ENCODE data around the gene ADORA2A. TPM values are rescaled to one million over a fixed set of nuclear protein-coding genes. Genes with fewer than 3 reads are reported as not detected.
A peak's percentile ranks its signal among the peaks of the same experiment; 100 is the strongest.

The ADORA2A gene
- total and polyA plus RNA-seq, 10 of the 15 experiments (the other 5 are each of a cell fraction or from before 2014, with no cell fraction given): 0.69 to 31.2 (median 18.3) TPM

- Histone ChIP-seq H3K4me2 (ENCODE audit: control insufficient read depth, insufficient read depth) (peak overlapping the region; percentile 95), H3K36me3 (ENCODE audit: control insufficient read depth in 2 of 2, insufficient read depth in 2 of 2, low read length in 1 of 2) (peaks cover 2 to 14% of the 10 kb centered on the region in 2 experiments; a peak in 2 of 4 replicates), H3K27me3 (replicated peaks in 1 of 2; ENCODE audit: control insufficient read depth in 2 of 2, insufficient read depth in 2 of 2, low read length in 1 of 2) (no peaks in the 10 kb centered on the region), H2AFZ (ENCODE audit: control insufficient read depth, low read depth, low read length) (peak overlapping the region; percentile 42), H3K79me2 (ENCODE audit: control insufficient read depth, insufficient read depth, low read length) (peaks cover 1% of the 10 kb centered on the region), H3K4me3 (peak overlapping the region; percentile 49), H3K4me1 (ENCODE audit: control insufficient read depth, insufficient read depth, low read length) (peaks cover 44% of the 10 kb centered on the region), H3K9me3 (replicated peaks; ENCODE audit: control insufficient read depth, insufficient read depth, low read length) (no peaks in the 10 kb centered on the region), H4K20me1 (ENCODE audit: control insufficient read depth, insufficient read depth) (no peaks in the 10 kb centered on the region), H3K9ac (ENCODE audit: control insufficient read depth, insufficient read depth, low read length) (peak overlapping the region; percentile 59), H3K27ac (ENCODE audit: control insufficient read depth, insufficient read depth) (peak overlapping the region; percentile 85)
- ChIA-PET POLR2A (interaction anchor here (0.6 to 3.0 kb wide), 4 partner anchors 30 to 102 kb away, joined by 3 to 11 read pairs (median 3); no protein-coding TSS in a partner anchor), SMC1A (ENCODE audit: uncharacterized antibody, unreplicated experiment) (interaction anchor here (0.8 to 3.7 kb wide), 12 partner anchors 9 to 243 kb away, joined by 3 to 14 read pairs (median 4); partner anchors contain the start of gene ADORA2A), CTCF (interaction anchor here (0.8 to 2.1 kb wide), 10 partner anchors 9 to 122 kb away, joined by 3 to 13 read pairs (median 4); no protein-coding TSS in a partner anchor), RAD21 (ENCODE audit: unreplicated experiment) (interaction anchor here (0.7 to 1.6 kb wide), 8 partner anchors 9 to 155 kb away, joined by 3 to 6 read pairs (median 4); partner anchors contain the start of gene GUCD1)
- DNase-seq (ENCODE audit: low read depth, low spot score) (peak; percentile 33), ATAC-seq (peak; percentile 59), FAIRE-seq (no peak)
- WGBS (ENCODE audit: insufficient coverage, insufficient replicate concordance, low lambda C conversion rate, missing lambda C conversion rate): under 1% methylated on average over 8 of the region's 8 CpGs
- in situ Hi-C loops (cut with MboI): no loop called here
- intact Hi-C loops (cut with micrococcal nuclease; ENCODE audit: unreplicated experiment): no loop called here
- TSS peak; percentile 65 for BruUV-seq (replicated peaks)
- TF ChIP-seq ZNF207 (IDR thresholded peaks at IDR 0.05; ENCODE audit: borderline replicate concordance): no peak
- 0 out of 2 replicates have a peak, but pooled peaks have one; percentile 27 for TF ChIP-seq PKNOX1 (IDR thresholded peaks at IDR 0.05)
- TF ChIP-seq IKZF1 (conservative IDR thresholded peaks at IDR 0.05): peak; percentile 40; the same call in 1 of the 2 replicates
- TF ChIP-seq SPI1 (IDR thresholded peaks at IDR 0.05; ENCODE audit: borderline replicate concordance, insufficient read depth, low read depth, low read length): no peak
- TF ChIP-seq IKZF2 (IDR thresholded peaks at IDR 0.05): peak; percentile 37 to 60; a peak in 2 of 4 replicates
- no peak for TF ChIP-seq ASH2L (IDR thresholded peaks at IDR 0.05; ENCODE audit: borderline replicate concordance, low read depth)
- no peak for TF ChIP-seq ETV6 (conservative IDR thresholded peaks at IDR 0.05 in 1 of 2, IDR thresholded peaks at IDR 0.05 in 1 of 2; ENCODE audit: borderline replicate concordance in 1 of 2, low read depth in 1 of 2)
- TF ChIP-seq HDGF (IDR thresholded peaks at IDR 0.05): no peak
- peak; percentile 69 for TF ChIP-seq RELB (IDR thresholded peaks at IDR 0.05; ENCODE audit: low read depth)
- 0 out of 2 replicates have a peak, but pooled peaks have one; percentile 31 for TF ChIP-seq ZNF217 (IDR thresholded peaks at IDR 0.05)
- TF ChIP-seq PAX5 (IDR thresholded peaks at IDR 0.05; ENCODE audit: borderline replicate concordance, low read depth, low read length): no peak
- no peak for TF ChIP-seq PBX3 (IDR thresholded peaks at IDR 0.05; ENCODE audit: insufficient replicate concordance, low read depth, low read length)
- no peak for TF ChIP-seq ATF7 (IDR thresholded peaks at IDR 0.05; ENCODE audit: low read depth)
- TF ChIP-seq SREBF2 (IDR thresholded peaks at IDR 0.05; ENCODE audit: low read length): no peak
- TF ChIP-seq FOXM1 (IDR thresholded peaks at IDR 0.05; ENCODE audit: low read depth, low read length): 0 out of 2 replicates have a peak, but pooled peaks have one; percentile 51
- 0 out of 2 replicates have a peak, but pooled peaks have one; percentile 19 for TF ChIP-seq YY1 (IDR thresholded peaks at IDR 0.05; ENCODE audit: low read depth, low read length)
These were observed 27.2 kb upstream of the ADORA2A start for GRCh38 chr22:24400034-24400725.
